AG04450 (cell line): ENCODE measurements around the gene FIG4. TPM values are rescaled to one million over a fixed set of nuclear protein-coding genes. Genes with fewer than 3 reads are reported as not detected.

Source experiments
- CTCF ChIA-PET: fragments of 300-600, 350-600 bp; formaldehyde crosslinking; extraction: SDS; loops from one replicate; lab custom pipeline; 2022; ENCODE audit warnings: antibody characterized with exemption, inconsistent platforms; lab: Charles Lee
- POLR2A ChIA-PET: fragments of 350-600 bp; formaldehyde crosslinking; extraction: SDS; loops from one replicate; lab custom pipeline; 2021; ENCODE audit warnings: antibody characterized with exemption, inconsistent platforms; lab: Yijun Ruan, JAX
- DNase-seq: peaks from one replicate; pipeline ENCODE4 v3.0.0-alpha.2; 2011; ENCODE audit warnings: low read depth, low spot score
- H3K27ac ChIP-seq: one replicate; pipeline ENCODE4 v1.5.1; 2012; ENCODE audit warnings: low read depth, low read length, control low read depth
- H3K27me3 ChIP-seq: one replicate; pipeline ENCODE4 v1.6.0; 2012; ENCODE audit warnings: low read length; ENCODE audit not compliant: control insufficient read depth, insufficient read depth
- H3K4me3 ChIP-seq: 2 replicates; pipeline ENCODE4 v1.5.1; 2011; ENCODE audit warnings: mild to moderate bottlenecking, low read depth, low read length, control low read depth
- H3K9me3 ChIP-seq: 2 replicates; pipeline ENCODE4 v1.5.1; 2012; ENCODE audit warnings: low read length; ENCODE audit not compliant: control insufficient read depth, insufficient read depth
- CTCF ChIP-seq: IDR thresholded peaks from 2 replicates; pipeline ENCODE4 v1.5.1; 2011; ENCODE audit warnings: low read depth, low read length, control low read depth, inconsistent platforms
- polyA plus RNA-seq: library from polyadenylated mRNA; depleted of rRNA; stranded (reverse); fragments of >200 nt; gene quantifications from 2 replicates; pipeline ENCODE4 v1.2.3, GENCODE V29; 2011

The FIG4 gene
- polyA plus RNA-seq, 1 experiment: 22.8 TPM

DNA sequence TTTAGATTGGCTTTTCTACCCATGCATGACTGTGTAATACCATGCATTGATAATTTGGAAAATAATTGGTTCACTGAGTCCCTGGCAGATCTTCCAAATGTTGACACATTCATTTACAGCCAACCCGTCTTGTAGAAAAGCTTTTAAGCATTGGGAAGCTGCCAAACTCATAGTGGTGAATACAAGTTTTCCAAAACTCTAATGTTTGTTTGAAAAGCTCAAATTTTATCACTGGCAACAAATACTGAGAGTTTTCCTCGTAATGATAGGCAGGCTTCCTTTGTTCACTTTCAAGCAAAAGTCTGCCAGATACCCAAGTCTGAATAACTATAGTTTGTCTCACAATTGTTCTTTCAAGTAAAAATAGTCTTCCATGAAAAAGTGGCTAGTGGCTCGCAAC is 143.0 kb downstream of the FIG4 start:
- no peak overlapping the region for H3K27ac ChIP-seq
- ChIA-PET CTCF (interaction anchor here (1.3 kb wide), 1 partner anchor 206 kb away, joined by 7 read pairs; no protein-coding TSS in a partner anchor), POLR2A (no interaction called here)
- peaks cover 3% of the 10 kb centered on the region for H3K27me3 ChIP-seq
- no peak for TF ChIP-seq CTCF
- no peak overlapping the region for H3K4me3 ChIP-seq
- no peak for DNase-seq
- H3K9me3 ChIP-seq: no peaks in the 10 kb centered on the region

DNA sequence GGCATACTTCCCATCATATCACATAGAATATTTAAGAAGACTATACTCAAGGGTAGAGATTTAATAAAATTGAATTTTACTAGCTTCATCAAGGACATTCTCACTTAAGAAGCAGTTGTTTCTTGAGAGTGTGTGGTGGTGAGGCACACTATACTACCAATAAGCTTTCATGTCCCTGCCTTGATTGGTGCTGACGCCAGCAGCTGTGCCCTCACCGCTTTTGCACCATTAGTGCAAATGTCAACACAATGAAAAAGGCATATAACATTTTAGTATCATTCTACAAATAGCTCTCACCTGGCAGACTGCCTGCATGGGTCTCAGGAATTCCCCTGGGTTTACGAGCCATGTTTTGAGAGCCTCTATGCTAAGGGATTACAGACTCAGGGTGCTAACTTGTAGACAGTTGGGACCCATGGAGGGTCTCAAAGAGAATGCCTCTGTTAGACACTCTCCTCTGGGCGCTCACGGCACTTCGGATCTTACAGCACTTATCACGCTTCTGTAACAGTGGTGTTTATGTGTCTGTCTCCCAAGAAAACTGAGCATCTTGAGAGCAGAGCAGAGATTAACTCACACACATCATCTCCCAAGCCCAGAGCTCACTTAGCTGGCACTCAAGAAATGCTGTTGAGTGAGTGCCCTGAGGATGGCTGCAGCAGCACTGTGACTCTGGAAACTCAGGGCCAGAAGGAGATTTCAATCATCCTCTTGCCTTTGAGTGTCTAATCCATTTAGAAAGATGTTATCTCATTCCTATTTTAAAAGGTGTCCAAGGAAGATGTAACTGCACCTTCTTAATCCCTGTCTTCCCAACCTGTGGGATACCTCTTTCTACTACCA is 143.7 kb downstream of the FIG4 start:
- ChIA-PET POLR2A (no interaction called here), CTCF (interaction anchor here (0.7 to 1.3 kb wide), 2 partner anchors 113 to 205 kb away, joined by 3 to 7 read pairs; no protein-coding TSS in a partner anchor)
- DNase-seq: no peak
- H3K4me3 ChIP-seq: no peak overlapping the region
- H3K27me3 ChIP-seq: peaks cover 3% of the 10 kb centered on the region
- H3K27ac ChIP-seq: no peak overlapping the region
- no peaks in the 10 kb centered on the region for H3K9me3 ChIP-seq
- TF ChIP-seq CTCF: no peak

DNA sequence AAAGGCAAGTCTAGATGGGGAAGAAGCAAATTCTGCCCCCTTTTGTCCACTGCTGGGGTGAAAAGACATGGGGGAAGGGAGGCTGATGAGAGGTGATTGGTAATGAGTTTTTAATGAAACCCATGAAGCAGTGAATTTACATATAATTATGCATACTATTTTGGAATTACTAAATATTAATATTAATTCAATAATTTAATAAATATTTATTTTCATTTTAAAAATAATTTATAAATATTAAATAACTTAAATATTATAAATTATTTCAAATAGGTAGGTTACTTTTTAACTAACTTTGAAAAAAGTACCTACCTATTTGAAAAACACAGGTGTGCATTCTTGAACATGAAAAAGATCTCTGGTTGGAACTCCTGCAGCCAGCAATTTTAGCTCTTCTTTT is 148.9 kb downstream of the FIG4 start:
- no peaks in the 10 kb centered on the region for H3K9me3 ChIP-seq
- H3K27me3 ChIP-seq: peaks cover 3% of the 10 kb centered on the region
- no peak overlapping the region for H3K4me3 ChIP-seq
- no peak for TF ChIP-seq CTCF
- no peak for DNase-seq
- no peak overlapping the region for H3K27ac ChIP-seq
- CTCF ChIA-PET: interaction anchor here (1.0 kb wide), 1 partner anchor 58 kb away, joined by 3 read pairs; no protein-coding TSS in a partner anchor
- POLR2A ChIA-PET: no interaction called here

- ChIA-PET POLR2A (interaction anchor here (0.6 kb wide), 1 partner anchor 116 kb away, joined by 4 read pairs; no protein-coding TSS in a partner anchor), CTCF (interaction anchor here (1.0 kb wide), 1 partner anchor 58 kb away, joined by 3 read pairs; no protein-coding TSS in a partner anchor)
- Histone ChIP-seq H3K9me3 (no peaks in the 10 kb centered on the region), H3K27ac (no peak overlapping the region), H3K27me3 (peaks cover 3% of the 10 kb centered on the region), H3K4me3 (no peak overlapping the region)
- no peak for TF ChIP-seq CTCF
- DNase-seq: no peak
Measured at GRCh38 chr6:109840796-109841195, 149.7 kb downstream of the FIG4 start.

- Histone ChIP-seq H3K27me3 (peaks cover 3% of the 10 kb centered on the region), H3K27ac (no peak overlapping the region), H3K4me3 (no peak overlapping the region), H3K9me3 (no peaks in the 10 kb centered on the region)
- POLR2A ChIA-PET: no interaction called here
- no peak for TF ChIP-seq CTCF
- no peak for DNase-seq
- CTCF ChIA-PET: no interaction called here
Measured at GRCh38 chr6:109841869-109842268, 150.8 kb downstream of the FIG4 start.
